Stimulated activated CD4-positive, alpha-beta T cell treated with anti-CD3 and anti-CD28 coated beads, Interleukin-1b, Interleukin-23, amount 100 ng/mL, for 4 hours (primary cell): ENCODE measurements around the gene CYB5R4.
"Not testable (repeated sequence)": the region's sequence is repeated elsewhere in the genome, so short reads cannot be mapped to it uniquely, and the experiment has no call there.

Source experiments
- DNase-seq, 2 donors: peaks; one replicate each; pipeline ENCODE4 v3.0.0-alpha.2; 2020; ENCODE audit warnings: low read depth in 2 of 2

Gene CYB5R4

DNA sequence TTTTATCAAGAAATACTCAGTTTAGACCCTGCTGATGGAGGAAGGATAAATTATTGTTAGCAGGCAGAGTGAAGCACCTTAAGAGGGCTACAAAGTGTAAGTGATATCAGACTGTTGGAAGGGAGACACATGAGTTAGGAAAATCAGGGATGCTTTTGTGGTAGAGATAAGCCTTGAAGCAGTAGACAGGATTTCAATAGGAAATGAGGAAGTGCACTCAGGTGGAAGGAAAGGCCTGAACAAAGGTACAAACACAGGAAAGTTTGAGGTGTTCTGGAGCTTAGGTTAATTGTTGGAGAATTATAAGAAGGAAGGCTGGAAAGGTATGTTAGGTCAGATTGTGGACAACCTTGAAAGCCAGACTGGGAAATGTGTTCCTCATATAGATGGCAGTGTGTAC is 7.6 kb downstream of the CYB5R4 start:
- no peak for DNase-seq

DNA sequence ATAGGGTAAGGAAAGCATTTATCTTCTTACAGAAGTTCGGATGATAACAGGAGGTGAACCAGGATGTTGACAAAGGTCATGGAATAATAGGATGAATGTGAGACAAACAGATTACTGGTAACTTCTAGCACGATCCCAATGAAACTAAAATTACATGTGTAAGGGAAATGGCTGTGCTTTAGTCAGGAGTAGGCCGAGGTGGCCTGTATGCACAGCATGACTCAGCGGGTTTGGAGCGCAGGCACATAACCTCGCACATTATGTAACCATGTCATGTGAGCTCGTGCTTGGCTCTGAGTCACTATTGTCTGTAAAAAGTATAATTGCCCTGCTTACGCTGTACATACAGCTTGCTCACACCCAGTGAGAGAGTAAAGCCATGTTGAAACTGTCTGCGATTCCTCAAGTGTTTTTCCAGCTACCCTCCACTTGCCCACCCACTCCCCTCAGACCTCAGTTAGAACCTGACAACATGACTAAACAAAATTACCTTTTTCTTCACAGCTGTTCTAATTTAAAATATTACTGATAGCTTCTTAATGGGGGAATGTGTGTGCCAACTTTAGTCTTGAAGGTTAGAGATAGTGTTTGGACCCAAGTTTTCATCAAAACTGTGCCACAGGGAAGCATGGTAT is 8.2 kb downstream of the CYB5R4 start:
- no peak for DNase-seq

DNA sequence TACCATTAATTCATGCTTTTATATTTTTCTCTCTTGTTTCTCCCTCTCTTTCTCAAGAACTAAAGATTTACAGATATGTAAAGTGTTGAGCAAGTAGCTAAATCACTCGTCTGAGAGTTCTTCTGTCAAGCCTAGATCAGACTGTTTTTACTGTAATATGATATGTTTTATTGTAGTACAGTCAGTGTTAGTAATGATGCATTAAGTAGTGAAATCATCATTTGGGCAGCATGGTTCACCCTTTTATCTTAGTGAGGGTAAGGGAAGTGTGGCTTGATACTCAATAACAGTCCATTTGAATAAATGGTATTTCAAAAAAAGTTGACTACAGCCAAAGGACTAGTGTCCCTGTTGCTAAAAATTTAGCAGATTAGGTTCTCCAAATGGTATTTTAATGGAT is 9.2 kb downstream of the CYB5R4 start:
- DNase-seq, result no peak

- no peak for DNase-seq
These were observed 11.2 kb downstream of the CYB5R4 start for GRCh38 chr6:83870649-83871048.

DNA sequence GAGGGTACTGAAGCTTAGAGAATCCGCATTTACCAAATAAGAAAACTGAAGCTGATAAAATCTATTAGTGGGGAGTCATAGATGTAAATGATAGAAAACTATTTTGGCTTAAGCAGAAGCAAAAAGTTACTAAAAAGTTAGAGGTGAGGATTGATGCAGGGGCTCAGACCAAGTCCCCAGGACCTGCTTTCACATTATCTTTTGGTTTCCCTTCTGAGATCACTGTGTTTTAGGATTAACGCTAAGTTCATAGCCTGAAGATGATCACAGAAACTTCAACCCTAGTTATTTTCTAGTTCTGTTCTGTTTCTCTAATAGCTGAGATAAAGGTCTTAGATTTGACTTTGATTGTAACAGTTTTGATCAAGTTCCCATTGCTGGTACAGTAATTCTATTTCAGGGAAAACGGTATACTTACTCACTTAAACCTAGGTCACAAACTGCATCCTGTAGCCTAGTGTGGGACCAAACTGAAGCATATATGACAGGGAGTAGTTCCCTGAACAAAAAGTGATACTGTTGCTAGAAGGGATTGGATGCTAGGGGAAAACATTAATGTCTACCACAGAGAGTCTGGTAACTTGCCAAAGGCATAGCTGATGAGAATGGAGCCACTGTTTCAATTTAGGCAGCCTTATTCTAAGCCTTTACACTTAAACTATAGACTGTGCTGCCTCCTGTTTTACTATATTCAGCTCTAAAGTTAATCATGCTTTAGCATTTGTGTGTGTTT is 13.1 kb downstream of the CYB5R4 start:
- no peak for DNase-seq

DNA sequence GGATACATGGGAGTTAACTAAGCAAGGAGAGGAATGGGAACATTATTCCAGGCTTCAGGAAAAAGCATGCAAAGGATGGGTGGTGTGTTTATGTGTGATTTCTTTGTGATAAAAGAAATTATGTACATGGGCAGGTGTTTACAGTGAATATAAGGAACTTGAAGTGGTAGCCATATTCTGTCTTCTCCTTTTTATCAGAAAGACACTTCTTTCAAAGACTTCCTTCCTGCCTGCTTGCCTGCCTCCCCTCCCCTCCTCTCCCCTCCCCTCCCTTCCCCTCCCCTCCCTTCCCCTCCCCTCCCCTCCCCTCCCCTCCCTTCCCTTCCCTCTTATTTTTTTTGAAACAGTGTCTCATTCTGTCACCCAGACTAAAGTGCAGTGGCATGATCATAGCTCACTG is 14.4 kb downstream of the CYB5R4 start:
- no peak for DNase-seq

- no peak for DNase-seq
These were observed 16.4 kb downstream of the CYB5R4 start for GRCh38 chr6:83875843-83876242.

GRCh38 chr6:83878902-83879644 is 19.6 kb downstream of the CYB5R4 start:
- DNase-seq, result no peak

GRCh38 chr6:83879746-83880145 is 20.3 kb downstream of the CYB5R4 start:
- DNase-seq, result no peak

GRCh38 chr6:83883240-83883639 is 23.8 kb downstream of the CYB5R4 start:
- DNase-seq, result no peak

DNA sequence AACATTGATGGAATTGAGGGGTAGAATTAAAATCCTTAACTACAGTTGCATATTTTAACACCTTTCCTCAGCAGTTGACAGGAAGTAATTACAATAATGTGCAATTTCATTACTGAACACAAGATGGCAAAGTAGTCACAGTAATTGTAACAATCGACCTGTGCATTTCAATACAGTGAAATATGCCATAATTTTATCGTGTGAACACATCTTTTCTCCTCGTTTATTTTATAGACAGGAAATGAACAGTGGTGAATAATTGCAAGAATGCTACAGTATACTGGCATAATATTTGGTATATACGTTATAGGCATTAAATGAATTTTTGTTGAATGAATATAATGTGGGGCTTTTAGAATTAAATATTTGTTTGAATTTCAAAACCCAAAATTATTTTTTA is 25.0 kb downstream of the CYB5R4 start:
- DNase-seq, result no peak

DNA sequence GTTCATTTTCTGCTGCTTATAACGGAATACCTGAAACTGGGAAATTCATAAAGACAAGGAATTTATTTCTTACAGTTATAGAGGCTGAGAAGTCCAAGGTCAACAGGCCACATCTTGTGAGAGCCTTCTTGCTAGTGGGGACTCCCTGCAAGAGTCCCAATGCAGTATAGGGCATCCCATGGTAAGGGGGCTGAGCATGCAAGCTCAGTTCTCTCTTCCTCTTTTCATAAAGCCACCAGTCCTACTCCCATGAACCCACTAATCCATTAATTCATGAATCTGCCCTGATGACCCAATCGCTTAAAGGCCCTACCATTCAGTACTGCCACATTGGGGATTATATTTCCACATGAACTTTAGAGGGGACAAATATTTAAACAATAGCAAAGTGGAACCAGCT is 26.5 kb downstream of the CYB5R4 start:
- no peak for DNase-seq

DNA sequence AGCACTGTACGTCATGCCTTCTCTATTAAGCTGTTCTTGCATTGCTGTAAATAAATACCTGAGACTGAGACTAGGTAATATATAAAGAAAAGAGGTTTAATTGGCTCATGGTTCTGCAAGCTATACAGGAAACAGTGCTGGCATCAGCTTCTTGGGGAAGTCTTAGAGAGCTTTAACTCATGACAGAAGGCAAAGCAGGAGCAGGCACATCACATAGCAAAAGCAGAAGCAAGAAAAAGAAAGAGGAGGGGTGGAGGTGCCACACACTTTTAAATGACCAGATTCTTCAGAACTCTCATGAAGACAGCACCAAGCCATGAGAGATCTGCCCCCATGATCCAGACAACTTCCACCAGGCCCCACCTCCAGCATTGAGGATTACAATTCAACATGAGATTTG is 30.1 kb downstream of the CYB5R4 start:
- no peak for DNase-seq

DNA sequence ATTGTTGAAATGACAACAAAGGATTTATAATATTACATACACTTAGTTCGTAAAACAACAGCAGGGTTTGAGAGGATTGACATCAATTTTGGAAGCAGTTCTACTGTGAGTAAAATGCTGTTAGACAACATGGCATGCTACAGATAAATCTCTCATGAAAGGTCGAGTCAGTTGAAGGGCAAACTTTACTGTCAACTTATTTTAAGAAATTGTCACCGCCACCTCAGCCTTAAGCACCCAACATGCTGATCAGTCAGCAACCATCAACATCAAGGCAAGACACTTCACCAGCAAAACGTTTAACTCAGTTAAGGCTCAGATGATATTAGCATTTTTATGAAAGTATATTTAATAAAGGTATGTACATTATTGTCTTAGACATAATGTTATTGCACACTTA is 31.0 kb downstream of the CYB5R4 start:
- DNase-seq, result no peak

DNA sequence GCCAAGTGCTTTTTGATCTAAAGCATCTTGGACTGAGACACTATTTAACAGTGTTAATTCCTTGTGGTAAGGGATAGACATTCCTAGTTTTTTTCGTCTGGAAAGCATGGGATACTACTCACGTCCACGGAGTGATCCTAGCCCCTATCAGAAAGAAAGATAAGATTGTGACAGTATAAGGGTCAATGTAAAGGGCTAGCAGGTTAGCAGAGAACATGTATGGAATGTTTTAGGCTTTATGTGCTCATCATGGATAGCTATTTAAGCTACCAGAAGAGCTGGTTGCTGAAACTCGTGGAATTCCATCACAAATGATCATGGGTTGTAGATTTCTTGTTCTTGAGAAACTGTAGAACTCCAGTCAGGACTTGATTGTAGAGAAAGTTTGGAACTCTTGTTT is 32.1 kb downstream of the CYB5R4 start:
- DNase-seq, result no peak

DNA sequence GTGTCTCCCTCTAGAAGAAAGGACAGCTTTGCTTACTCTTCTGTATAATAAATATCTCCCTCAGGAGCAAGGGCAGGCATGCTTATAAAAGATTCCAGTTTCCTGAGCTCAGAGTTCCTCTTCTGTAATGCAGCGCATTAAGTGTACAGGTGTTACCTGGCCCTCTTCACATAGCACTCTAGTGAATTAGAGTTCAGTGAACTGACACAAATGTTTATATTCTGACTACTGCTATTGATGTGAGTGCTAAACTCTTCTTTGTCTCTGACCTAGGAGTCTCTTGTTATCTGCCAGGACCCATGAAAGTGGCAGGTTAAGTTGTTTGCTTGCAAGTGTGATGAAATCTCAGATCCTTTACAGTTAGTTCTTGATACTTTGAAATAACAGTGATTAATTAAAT is 33.5 kb downstream of the CYB5R4 start:
- DNase-seq, result no peak

GRCh38 chr6:83897094-83897493 is 37.6 kb downstream of the CYB5R4 start:
- DNase-seq, result not testable (repeated sequence)

GRCh38 chr6:83901624-83902023 is 42.1 kb downstream of the CYB5R4 start:
- DNase-seq, result no peak

GRCh38 chr6:83904395-83904794 is 44.9 kb downstream of the CYB5R4 start:
- no peak for DNase-seq

DNA sequence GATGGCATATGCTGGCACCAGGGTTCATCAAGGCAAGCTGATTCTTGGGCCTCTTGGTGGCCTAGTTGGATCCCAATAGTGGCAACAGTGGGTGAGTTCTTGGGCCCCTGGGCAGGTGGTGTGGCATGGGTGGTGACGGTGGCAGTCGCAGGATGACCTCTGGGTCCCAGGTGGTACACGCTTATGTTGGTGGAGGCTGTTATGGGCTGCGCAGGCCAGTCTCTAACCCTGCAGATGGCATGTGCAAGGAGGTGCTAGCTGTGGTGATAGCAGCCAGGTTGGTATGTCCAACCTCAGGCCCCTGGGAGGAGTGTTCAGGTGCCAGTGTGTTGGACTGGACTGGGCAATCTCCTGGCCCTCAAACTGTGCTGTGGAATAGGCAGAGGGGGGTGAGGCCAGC is 46.2 kb downstream of the CYB5R4 start:
- no peak for DNase-seq

DNA sequence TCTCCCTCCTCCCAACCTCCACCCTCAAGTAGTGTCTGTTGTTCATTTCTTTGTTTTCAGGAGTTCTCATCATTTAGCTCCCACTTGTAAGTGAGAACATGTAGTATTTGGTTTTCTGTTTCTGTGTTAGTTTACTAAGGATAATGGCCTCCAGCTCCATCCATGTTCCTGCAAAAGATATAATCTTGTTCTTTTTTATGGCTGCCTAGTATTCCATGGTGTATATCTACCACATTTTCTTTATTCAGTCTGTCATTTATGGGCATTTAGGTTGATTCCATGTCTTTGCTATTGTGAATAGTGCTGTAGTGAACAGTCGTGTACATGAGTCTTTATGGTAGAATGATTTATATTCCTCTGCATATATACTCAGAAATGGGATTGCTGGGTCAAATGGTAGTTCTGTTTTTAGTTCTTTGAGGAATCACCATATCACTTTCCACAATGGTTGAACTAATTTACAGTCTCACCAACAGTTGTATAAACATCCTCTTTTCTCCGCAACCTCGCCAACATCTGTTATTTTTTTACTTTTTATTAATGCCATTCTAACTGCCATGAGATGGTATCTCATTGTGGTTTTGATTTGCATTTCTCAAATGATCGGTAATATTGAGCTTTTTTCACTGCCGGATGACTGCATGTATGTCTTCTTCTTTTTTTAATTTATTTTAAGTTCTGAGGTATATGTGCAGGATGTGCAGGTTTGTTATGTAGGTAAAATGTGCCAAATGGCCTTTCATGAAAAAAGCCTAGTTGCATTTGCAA is 48.3 kb downstream of the CYB5R4 start:
- DNase-seq, result not testable (repeated sequence)

- DNase-seq, result no peak
These were observed 49.3 kb downstream of the CYB5R4 start for GRCh38 chr6:83908813-83909212.
